Head of caudate nucleus (tissue), 42 donors: Measurements from ENCODE around the gene PEX14.
"Not testable (repeated sequence)": the region's sequence is repeated elsewhere in the genome, so short reads cannot be mapped to it uniquely, and the experiment has no call there.

Source experiments
- DNase-seq, 42 donors: peaks; one replicate each; pipeline versions ENCODE4 v3.0.0 to v3.0.0-alpha.2; 2020 to 2021; ENCODE audit warnings: mixed read lengths in 7 of 42
- intact Hi-C: fragments of 100-400 bp; cut with DNase I; formaldehyde crosslinking; loops from one replicate; pipeline ENCODE4 v1.15.0; 2022

Gene PEX14

DNA sequence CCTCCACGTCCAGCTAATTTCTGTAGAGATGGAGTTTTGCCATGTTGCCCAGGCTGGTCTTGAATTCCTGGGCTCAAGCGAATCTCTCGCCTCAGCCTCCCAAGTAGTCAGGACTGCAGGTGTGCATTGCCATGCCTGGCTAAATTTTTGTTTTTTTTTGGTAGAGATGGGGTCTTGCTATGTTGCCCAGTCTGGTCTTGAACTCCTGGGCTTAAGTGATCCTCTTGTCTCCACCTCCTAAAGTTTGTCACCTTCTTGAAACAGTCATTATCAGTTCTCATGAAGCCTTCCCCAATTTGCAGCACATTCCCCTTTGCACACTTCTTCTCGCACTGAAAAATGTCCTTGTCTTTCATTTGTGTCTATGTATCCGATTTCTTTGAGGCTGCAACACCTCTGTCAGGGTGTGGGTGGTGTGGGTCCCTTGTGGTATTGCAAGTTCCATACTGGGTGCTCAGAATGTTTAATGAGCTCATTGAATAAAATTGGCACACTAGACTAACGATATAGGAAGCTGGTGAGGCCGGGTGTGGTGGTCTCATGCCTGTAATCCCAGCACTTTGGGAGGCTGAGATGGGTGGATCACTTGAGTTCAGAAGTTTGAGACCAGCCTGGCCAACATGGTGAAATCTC, 27.8 kb upstream of the PEX14 start:
- intact Hi-C loops = no loop called here
- DNase-seq = no peak

- DNase-seq = peak in 4 of 42 donors; percentile 16 to 32 (median 22)
- intact Hi-C loops = no loop called here
Observed at GRCh38 chr1:10449751-10450150, 25.0 kb upstream of the PEX14 start, which contains the start of gene CORT. Gene CORT (plus strand): TSS chr1:10450031. CDS start chr1:10450224, 193 bp downstream.

DNA sequence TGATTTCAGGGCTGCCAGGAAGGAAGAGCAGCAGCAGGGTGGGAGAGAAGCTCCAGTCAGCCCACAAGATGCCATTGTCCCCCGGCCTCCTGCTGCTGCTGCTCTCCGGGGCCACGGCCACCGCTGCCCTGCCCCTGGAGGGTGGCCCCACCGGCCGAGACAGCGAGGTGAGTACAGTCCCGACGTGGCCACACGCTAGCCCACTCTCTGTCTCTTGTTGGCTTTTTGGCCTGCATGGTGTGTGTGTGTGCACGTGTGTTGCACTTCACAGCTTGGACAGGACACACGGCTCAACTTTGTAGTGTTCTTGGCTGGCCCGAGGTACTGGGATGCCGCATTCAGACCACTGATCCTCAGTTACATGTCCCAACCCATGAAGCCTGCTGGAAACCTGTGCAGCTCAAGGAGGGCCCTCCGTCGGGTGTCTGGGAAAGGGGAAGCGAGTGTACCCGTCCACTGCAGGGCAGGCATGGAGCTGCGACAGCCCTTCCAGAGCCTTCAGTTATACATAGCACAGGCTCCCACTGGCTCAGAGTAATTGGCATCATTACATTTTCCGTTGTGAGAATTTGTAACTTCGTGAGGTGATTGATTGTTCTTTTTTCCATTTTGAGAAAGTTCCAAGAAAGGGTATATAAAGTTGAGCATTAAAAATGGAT, 24.5 kb upstream of the PEX14 start:
- intact Hi-C loops = no loop called here
- peak in 2 of 42 donors; percentile 15 to 30 for DNase-seq

- no peak for DNase-seq
- intact Hi-C loops = no loop called here
Observed at GRCh38 chr1:10450836-10451235, 23.9 kb upstream of the PEX14 start.

DNA sequence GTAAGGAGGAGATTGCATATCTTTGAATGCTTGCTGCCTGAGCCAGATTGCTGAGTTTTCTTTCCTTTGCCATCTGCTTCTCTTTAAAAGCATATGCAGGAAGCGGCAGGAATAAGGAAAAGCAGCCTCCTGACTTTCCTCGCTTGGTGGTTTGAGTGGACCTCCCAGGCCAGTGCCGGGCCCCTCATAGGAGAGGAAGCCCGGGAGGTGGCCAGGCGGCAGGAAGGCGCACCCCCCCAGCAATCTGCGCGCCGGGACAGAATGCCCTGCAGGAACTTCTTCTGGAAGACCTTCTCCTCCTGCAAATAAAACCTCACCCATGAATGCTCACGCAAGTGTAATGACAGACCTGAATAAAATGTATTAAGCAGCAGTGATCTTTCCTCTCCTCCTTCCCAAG, 23.5 kb upstream of the PEX14 start:
- DNase-seq = peak in 3 of 42 donors; percentile 20 to 40 (median 23)
- intact Hi-C loops = no loop called here

GRCh38 chr1:10456048-10456447, 18.7 kb upstream of the PEX14 start:
- no peak for DNase-seq
- intact Hi-C loops = no loop called here

GRCh38 chr1:10456661-10457060, 18.1 kb upstream of the PEX14 start:
- no peak for DNase-seq

DNA sequence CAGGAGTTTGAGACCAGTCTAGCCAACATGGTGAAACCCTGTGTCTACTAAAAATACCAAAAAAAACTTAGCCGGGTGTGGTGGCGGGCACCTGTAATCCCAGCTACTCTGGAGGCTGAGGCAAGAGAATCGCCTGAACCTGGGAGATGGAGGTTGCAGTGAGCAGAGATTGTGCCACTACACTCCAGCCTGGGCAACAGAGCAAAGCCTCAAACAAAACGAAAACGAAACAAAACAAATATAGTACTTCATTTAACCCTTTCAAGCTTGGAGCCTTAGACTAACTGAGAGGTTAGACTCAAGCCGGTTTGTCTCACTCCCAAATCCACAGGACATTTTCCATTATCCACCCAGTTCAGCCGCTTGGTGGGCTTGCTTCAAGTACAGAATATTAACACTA, 17.3 kb upstream of the PEX14 start:
- intact Hi-C loops, DNase-seq: not testable (repeated sequence)

More at GRCh38 chr1:10456661-10457060, 18.1 kb upstream of the PEX14 start:
- intact Hi-C loops = no loop called here

GRCh38 chr1:10457875-10458274, 16.9 kb upstream of the PEX14 start:
- intact Hi-C loops = no loop called here
- no peak for DNase-seq

- no peak for DNase-seq
- intact Hi-C loops = no loop called here
Observed at GRCh38 chr1:10459184-10459583, 15.6 kb upstream of the PEX14 start.

DNA sequence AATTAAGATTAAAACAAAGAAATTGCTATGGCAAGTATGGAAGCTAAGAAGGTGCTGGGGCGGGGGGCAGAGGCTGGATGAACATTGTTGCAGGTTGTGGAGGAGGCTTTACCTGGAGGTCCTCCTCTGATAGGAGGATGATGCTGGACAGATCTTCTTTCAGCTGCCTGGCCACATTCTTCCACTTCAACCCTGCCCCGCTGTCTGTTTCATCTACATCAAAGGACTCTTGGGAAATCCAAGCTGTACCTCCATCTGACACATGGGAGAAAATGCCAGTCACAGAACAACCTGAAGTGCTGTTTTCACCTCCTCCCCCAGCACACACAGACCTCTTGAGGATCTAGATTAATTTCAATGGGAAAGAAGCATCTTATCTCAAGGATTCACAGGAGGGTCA, 7.7 kb upstream of the PEX14 start:
- DNase-seq = no peak
- intact Hi-C loops = no loop called here

DNA sequence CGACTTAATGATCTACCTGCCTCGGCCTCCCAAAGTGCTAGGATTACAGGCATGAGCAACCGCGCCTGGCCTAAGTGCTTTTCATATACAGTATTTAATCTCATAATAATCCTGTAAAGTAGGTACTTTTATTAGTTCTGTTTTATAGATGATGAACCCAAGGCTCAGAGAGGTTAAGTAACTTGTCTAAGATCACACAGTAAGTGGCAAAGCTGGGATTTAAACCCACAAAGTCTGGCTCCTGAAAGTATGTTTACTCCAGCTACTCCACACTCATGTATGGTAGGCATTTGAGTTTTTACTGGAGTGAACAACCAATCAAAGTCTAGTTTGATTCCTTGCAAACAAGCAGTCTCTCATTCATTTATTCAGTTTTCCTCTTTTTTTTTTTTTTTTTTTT, 4.7 kb upstream of the PEX14 start:
- intact Hi-C loops = loop anchor here (10.0 kb wide), 1 partner anchor 1335 kb away; the partner anchor contains the start of genes CLCN6 and MTHFR
- no peak for DNase-seq

- intact Hi-C loops = loop anchor here (10.0 kb wide), 1 partner anchor 1333 kb away; the partner anchor contains the start of genes CLCN6 and MTHFR
- DNase-seq = peak in 1 of 42 donors; percentile 18
Observed at GRCh38 chr1:10471411-10472219, 3.1 kb upstream of the PEX14 start.

DNA sequence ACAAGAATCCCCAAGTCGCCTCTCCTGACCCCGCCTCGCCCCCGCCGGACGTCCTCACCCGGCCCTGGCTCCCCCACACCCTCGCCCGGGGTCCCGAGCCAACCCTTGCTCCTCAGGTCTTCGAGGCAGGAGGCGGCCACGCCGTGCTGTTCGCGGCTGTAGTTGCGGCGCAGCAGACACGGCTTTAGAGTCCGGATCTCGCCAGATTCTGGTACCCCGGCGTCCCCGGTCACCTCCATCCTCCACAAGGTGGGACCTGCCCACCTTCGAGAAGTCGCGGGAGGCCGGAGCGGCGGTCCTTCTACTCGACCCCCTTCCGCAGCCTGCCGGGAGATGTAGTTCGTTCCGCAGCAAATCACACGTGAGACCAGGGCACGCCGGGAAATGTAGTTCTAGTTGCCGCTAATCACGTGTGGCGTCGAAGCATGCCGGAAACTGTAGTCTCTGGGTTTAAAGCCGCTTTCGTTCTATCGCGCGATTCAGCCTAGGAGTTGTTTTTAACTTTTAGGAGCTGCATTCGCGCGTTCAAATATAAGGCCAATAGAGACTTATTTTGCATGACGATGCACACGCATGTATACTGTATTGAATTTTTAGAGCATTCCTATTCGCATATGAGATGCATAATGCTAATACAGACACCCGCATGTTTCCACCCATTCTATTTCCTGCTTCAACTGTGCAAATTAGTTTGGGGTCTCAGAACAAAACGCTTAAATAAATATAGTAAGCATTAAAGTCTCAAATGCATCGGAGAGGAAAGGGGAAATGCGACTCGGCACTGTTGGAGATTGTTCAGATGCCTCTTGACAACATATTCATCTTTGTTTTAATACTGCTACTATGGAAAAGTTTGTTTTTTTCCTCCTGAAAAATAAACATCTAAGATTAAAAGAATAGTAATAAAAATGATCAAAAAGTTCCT, 2.3 kb upstream of the PEX14 start, which contains the start of gene DFFA:
Gene DFFA, minus strand, starts transcription at position 310 of the 925 bp plus-strand sequence. Its CDS starts 71 bp downstream, at position 239.
- DNase-seq = peak; percentile 93 to 98 (median 96)
- intact Hi-C loops = loop anchor here (10.0 kb wide), 1 partner anchor 1332 kb away; the partner anchor contains the start of genes CLCN6 and MTHFR

DNA sequence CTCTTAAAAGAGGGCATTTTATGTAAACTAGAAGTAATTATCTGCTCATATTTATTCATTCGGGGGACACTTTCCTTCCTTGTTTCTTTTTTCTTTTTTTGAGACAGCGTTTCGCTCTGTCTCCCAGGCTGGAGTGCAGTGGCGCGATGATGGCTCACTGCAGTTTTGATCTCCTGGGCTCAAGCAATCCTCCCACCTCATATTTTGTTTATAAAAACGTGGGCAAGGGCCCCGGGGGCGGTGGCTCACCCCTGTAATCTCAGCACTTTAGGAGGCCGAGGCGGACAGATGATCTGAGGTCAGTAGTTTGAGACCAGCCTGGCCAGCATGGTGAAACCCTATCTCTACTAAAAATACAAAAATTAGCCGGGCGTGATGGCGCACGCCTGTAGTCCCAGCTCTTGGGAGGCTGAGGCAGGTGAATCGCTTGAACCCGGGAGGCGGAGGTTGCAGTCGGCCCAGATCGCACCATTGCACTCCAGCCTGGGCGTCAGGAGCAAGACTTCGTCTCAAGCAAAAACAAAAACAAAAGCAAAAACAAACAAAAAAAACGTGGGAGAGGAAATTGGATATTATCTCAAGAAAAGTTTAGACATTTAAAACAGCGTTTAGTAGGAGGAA, 1.5 kb upstream of the PEX14 start:
- DNase-seq = no peak
- intact Hi-C loops = loop anchor here (10.0 kb wide), 1 partner anchor 1332 kb away; the partner anchor contains the start of genes CLCN6 and MTHFR

DNA sequence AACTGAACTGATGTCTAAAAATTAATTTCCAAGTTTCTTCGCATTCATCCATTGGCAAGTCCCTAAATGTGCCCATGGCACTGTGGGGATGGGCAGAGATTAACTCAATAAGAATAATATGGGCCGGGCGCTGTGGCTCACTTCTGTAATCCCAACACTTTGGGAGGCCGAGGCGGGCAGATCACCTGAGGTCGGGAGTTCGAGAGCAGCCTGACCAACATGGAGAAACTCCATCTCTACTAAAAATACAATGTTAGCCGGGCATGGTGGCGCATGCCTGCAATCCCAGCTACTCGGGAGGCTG, 489 bp upstream of the PEX14 start:
- not testable (repeated sequence) for DNase-seq
- intact Hi-C loops = loop anchor here (10.0 kb wide), 1 partner anchor 1331 kb away; the partner anchor contains the start of genes CLCN6 and MTHFR

DNA sequence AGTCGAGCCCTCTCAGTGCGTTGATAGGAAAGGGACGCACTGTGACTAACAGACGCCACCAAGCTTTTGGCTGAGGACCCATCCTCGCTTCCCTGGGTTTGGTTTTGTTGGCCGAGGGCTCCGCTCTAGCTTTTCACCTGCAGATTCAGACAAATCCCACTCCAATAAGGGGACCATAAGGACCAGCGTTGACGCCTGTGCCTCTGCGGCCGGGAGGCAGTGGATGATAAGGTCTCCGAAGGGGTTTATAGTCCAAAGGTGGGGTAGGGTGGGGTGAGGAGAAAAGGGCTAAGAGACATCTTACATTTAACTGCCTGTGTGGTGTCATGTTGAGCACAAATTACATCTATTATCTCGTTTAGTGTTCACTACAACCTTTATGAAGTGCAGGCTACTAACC, 760 bp downstream of the PEX14 start:
- intact Hi-C loops = loop anchor here (10.0 kb wide), 1 partner anchor 1329 kb away; the partner anchor contains the start of genes CLCN6 and MTHFR
- DNase-seq = peak in 3 of 42 donors; percentile 9 to 20 (median 17)

- DNase-seq = no peak
- intact Hi-C loops = loop anchor here (10.0 kb wide), 1 partner anchor 1326 kb away; the partner anchor contains the start of genes CLCN6 and MTHFR
Observed at GRCh38 chr1:10479296-10479695, 4.5 kb downstream of the PEX14 start.
